ENCODE data around the gene FAM83D. TPM values are rescaled to one million over a fixed set of nuclear protein-coding genes. Genes with fewer than 3 reads are reported as not detected.
A peak's percentile ranks its signal among the peaks of the same experiment; 100 is the strongest.

Gene FAM83D
- total RNA-seq, 1 experiment from 2014 or later = 48.1 TPM

DNA sequence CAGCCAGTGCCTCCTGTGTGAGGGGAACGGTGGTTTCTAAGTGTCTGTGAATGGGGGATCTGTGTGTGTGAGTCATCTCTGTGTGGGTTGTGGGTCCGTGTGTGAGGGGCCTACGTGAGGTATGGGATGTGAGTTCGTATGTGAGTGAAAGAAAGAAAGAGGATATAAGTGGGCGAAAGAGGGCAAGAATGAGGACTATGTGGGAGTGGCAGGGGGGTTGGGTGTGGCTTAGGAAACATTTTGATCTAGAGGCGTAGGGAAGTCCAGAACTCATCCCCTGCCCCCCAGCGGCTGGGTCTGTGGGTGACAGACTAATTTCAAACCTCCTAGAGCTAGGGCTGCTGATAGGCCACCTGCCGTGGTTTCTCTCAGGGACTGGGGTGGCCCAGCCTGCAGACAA is 71.4 kb downstream of the FAM83D start:
- Histone ChIP-seq H3K18ac (ENCODE audit: insufficient read length, low read depth, low read length) (no peak overlapping the region), H3K23me2 (ENCODE audit: insufficient read length, low read depth, low read length, poor library complexity, severe bottlenecking) (no peaks in the 10 kb centered on the region), H3K79me2 (ENCODE audit: insufficient read depth, low read length) (no peaks in the 10 kb centered on the region), H4K20me1 (ENCODE audit: control insufficient read depth, insufficient read depth, insufficient read length) (no peaks in the 10 kb centered on the region), H3K4me1 (ENCODE audit: insufficient read depth, low read length) (no peaks in the 10 kb centered on the region), H3K27me3 (ENCODE audit: insufficient read depth, low read length) (no peaks in the 10 kb centered on the region), H3T11ph (ENCODE audit: low read length) (no peak overlapping the region), H3K23ac (ENCODE audit: insufficient read length, low read depth, low read length) (no peak overlapping the region), H3K4me2 (ENCODE audit: insufficient read depth, insufficient read length, low read length) (no peak overlapping the region), H2BK20ac (ENCODE audit: low read depth, low read length, poor library complexity, severe bottlenecking) (no peak overlapping the region), H2AFZ (ENCODE audit: low read length) (no peak overlapping the region), H4K5ac (ENCODE audit: insufficient read length, low read depth, low read length) (no peak overlapping the region), H2BK15ac (ENCODE audit: low read depth, low read length) (no peak overlapping the region), H4K91ac (ENCODE audit: insufficient read length, low read depth, low read length) (no peak overlapping the region), H2BK5ac (ENCODE audit: insufficient read length, low read length) (no peak overlapping the region), H2BK120ac (ENCODE audit: low read depth, low read length, poor library complexity, severe bottlenecking) (no peak overlapping the region), H3K56ac (ENCODE audit: insufficient read length, low read depth, low read length) (no peak overlapping the region), H3K9ac (ENCODE audit: extremely low read depth, insufficient read length, low read length) (no peak overlapping the region), H3K79me1 (ENCODE audit: insufficient read depth, low read depth, low read length, poor library complexity, severe bottlenecking) (no peaks in the 10 kb centered on the region), H3K27ac (ENCODE audit: insufficient read length, low read depth, low read length) (no peak overlapping the region), H3K4ac (ENCODE audit: low read depth, low read length) (no peak overlapping the region), H2BK12ac (ENCODE audit: insufficient read length, low read depth, low read length) (no peak overlapping the region), H3K9me3 (ENCODE audit: control insufficient read depth, low read depth, low read length) (no peaks in the 10 kb centered on the region), H4K8ac (replicated peaks; ENCODE audit: insufficient read length, low read depth, low read length) (no peak overlapping the region), H2AK5ac (ENCODE audit: insufficient read length, low read length) (no peak overlapping the region), H3K14ac (ENCODE audit: insufficient read depth, low read length) (no peak overlapping the region)
- H3K27me3 Mint-ChIP-seq (ENCODE audit: low read depth) = no peaks in the 10 kb centered on the region
- TF ChIP-seq, protein P1, sequence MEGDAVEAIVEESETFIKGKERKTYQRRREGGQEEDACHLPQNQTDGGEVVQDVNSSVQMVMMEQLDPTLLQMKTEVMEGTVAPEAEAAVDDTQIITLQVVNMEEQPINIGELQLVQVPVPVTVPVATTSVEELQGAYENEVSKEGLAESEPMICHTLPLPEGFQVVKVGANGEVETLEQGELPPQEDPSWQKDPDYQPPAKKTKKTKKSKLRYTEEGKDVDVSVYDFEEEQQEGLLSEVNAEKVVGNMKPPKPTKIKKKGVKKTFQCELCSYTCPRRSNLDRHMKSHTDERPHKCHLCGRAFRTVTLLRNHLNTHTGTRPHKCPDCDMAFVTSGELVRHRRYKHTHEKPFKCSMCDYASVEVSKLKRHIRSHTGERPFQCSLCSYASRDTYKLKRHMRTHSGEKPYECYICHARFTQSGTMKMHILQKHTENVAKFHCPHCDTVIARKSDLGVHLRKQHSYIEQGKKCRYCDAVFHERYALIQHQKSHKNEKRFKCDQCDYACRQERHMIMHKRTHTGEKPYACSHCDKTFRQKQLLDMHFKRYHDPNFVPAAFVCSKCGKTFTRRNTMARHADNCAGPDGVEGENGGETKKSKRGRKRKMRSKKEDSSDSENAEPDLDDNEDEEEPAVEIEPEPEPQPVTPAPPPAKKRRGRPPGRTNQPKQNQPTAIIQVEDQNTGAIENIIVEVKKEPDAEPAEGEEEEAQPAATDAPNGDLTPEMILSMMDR (conservative IDR thresholded peaks at IDR 0.05) = 0 out of 3 replicates have a peak, but pooled peaks have one; percentile 12
- H3K36me3 Mint-ChIP-seq (ENCODE audit: insufficient read depth in 1 of 3, low read depth in 3 of 3) = peaks cover 14 to 52% (median 33%) of the 10 kb centered on the region in 3 experiments; a peak in 6 of 7 replicates
- no peaks in the 10 kb centered on the region for H3K9me3 Mint-ChIP-seq
- peaks cover 2 to 3% of the 10 kb centered on the region in 2 experiments; a peak in 1 of 4 replicates for H3K4me1 Mint-ChIP-seq
- 100% methylated on average over 3 of the region's 8 CpGs for WGBS (ENCODE audit: extremely low coverage, insufficient read length, low lambda C conversion rate)
- H3K4me3 Mint-ChIP-seq = no peak overlapping the region
- DNase-seq = peak; percentile 30
- peak overlapping the region in 1 of 3 experiments; percentile 35; a peak in 3 of 7 replicates for H3K27ac Mint-ChIP-seq
